ENCODE data around the gene FGF14. TPM values are rescaled to one million over a fixed set of nuclear protein-coding genes. Genes with fewer than 3 reads are reported as not detected.
A peak's percentile ranks its signal among the peaks of the same experiment; 100 is the strongest.

The FGF14 gene
- polyA plus RNA-seq, 6 donors from 2014 or later = not detected

GRCh38 chr13:101931186-101931585, 470.7 kb downstream of the FGF14 start:
- Mint-ChIP-seq H3K27ac (no peak overlapping the region), H3K4me1 (no peaks in the 10 kb centered on the region), H3K27me3 (peaks cover 0 to 8% (median 0%) of the 10 kb centered on the region in 3 donors), H3K4me3 (no peak overlapping the region), H3K36me3 (no peaks in the 10 kb centered on the region), H3K9me3 (no peaks in the 10 kb centered on the region)
- ATAC-seq (ENCODE audit: low read depth in 2 of 2) (no peak), DNase-seq (no peak)

GRCh38 chr13:101930331-101930730, 471.5 kb downstream of the FGF14 start:
- no peaks in the 10 kb centered on the region for H3K9me3 Mint-ChIP-seq
- H3K36me3 Mint-ChIP-seq = no peaks in the 10 kb centered on the region
- H3K27me3 Mint-ChIP-seq = peaks cover 0 to 15% (median 0%) of the 10 kb centered on the region in 3 donors
- no peak for ATAC-seq (ENCODE audit: low read depth in 2 of 2)
- no peak for DNase-seq
- no peak overlapping the region for H3K4me3 Mint-ChIP-seq
- no peak overlapping the region for H3K27ac Mint-ChIP-seq
- H3K4me1 Mint-ChIP-seq = no peaks in the 10 kb centered on the region

- Mint-ChIP-seq H3K36me3 (no peaks in the 10 kb centered on the region), H3K27ac (no peak overlapping the region), H3K9me3 (peaks cover 0 to 1% (median 0%) of the 10 kb centered on the region in 7 donors), H3K4me3 (no peak overlapping the region), H3K27me3 (peaks cover 8 to 29% (median 17%) of the 10 kb centered on the region in 3 donors), H3K4me1 (no peaks in the 10 kb centered on the region)
- ATAC-seq (ENCODE audit: low read depth in 2 of 2) (no peak), DNase-seq (no peak)
These were observed 476.1 kb downstream of the FGF14 start for GRCh38 chr13:101925731-101926130.

GRCh38 chr13:101919541-101920181, 482.2 kb downstream of the FGF14 start:
- Mint-ChIP-seq H3K4me3 (no peak overlapping the region), H3K4me1 (peaks cover 0 to 5% (median 0%) of the 10 kb centered on the region in 3 donors), H3K9me3 (peaks cover 0 to 1% (median 0%) of the 10 kb centered on the region in 7 donors), H3K36me3 (no peaks in the 10 kb centered on the region), H3K27me3 (peaks cover 48 to 56% (median 50%) of the 10 kb centered on the region in 3 donors), H3K27ac (no peak overlapping the region)
- ATAC-seq (ENCODE audit: low read depth in 2 of 2) = no peak
- no peak for DNase-seq

GRCh38 chr13:101917833-101918661, 483.8 kb downstream of the FGF14 start:
- Mint-ChIP-seq H3K27ac (no peak overlapping the region), H3K4me3 (peak overlapping the region in 1 of 8 donors; percentile 44), H3K9me3 (peaks cover 0 to 1% (median 0%) of the 10 kb centered on the region in 7 donors), H3K4me1 (peaks cover 0 to 5% (median 0%) of the 10 kb centered on the region in 3 donors), H3K36me3 (no peaks in the 10 kb centered on the region), H3K27me3 (peaks cover 50 to 56% (median 53%) of the 10 kb centered on the region in 3 donors)
- ATAC-seq (ENCODE audit: low read depth in 2 of 2) (no peak), DNase-seq (no peak)

- Mint-ChIP-seq H3K4me1 (peaks cover 0 to 5% (median 0%) of the 10 kb centered on the region in 3 donors), H3K27me3 (peaks cover 49 to 54% (median 53%) of the 10 kb centered on the region in 3 donors)
- ATAC-seq (ENCODE audit: low read depth in 2 of 2) = no peak
These were observed 484.4 kb downstream of the FGF14 start for GRCh38 chr13:101917475-101917810.

GRCh38 chr13:101916775-101917474, 484.9 kb downstream of the FGF14 start:
- H3K9me3 Mint-ChIP-seq = peaks cover 0 to 1% (median 0%) of the 10 kb centered on the region in 7 donors
- H3K27me3 Mint-ChIP-seq = peaks cover 44 to 53% (median 48%) of the 10 kb centered on the region in 3 donors
- H3K27ac Mint-ChIP-seq = no peak overlapping the region
- DNase-seq (no peak), ATAC-seq (ENCODE audit: low read depth in 2 of 2) (no peak)
- peaks cover 0 to 5% (median 0%) of the 10 kb centered on the region in 3 donors for H3K4me1 Mint-ChIP-seq
- H3K4me3 Mint-ChIP-seq = no peak overlapping the region
- H3K36me3 Mint-ChIP-seq = no peaks in the 10 kb centered on the region

More at GRCh38 chr13:101917475-101917810, 484.4 kb downstream of the FGF14 start:
- Mint-ChIP-seq H3K27ac (no peak overlapping the region), H3K36me3 (no peaks in the 10 kb centered on the region), H3K4me3 (peak overlapping the region in 1 of 8 donors; percentile 44), H3K9me3 (peaks cover 0 to 1% (median 0%) of the 10 kb centered on the region in 7 donors)
- no peak for DNase-seq

GRCh38 chr13:101916108-101916774, 485.6 kb downstream of the FGF14 start:
- H3K9me3 Mint-ChIP-seq = peaks cover 0 to 1% (median 0%) of the 10 kb centered on the region in 7 donors
- peaks cover 0 to 5% (median 0%) of the 10 kb centered on the region in 3 donors for H3K4me1 Mint-ChIP-seq
- peaks cover 37 to 46% (median 42%) of the 10 kb centered on the region in 3 donors for H3K27me3 Mint-ChIP-seq
- H3K36me3 Mint-ChIP-seq = no peaks in the 10 kb centered on the region
- H3K4me3 Mint-ChIP-seq = no peak overlapping the region
- H3K27ac Mint-ChIP-seq = no peak overlapping the region
- ATAC-seq (ENCODE audit: low read depth in 2 of 2) (no peak), DNase-seq (no peak)

- H3K27ac Mint-ChIP-seq = peak overlapping the region in 1 of 6 donors; percentile 44
- H3K4me3 Mint-ChIP-seq = peak overlapping the region in 1 of 8 donors; percentile 40
- DNase-seq = no peak
- no peaks in the 10 kb centered on the region for H3K9me3 Mint-ChIP-seq
- peaks cover 0 to 5% (median 0%) of the 10 kb centered on the region in 3 donors for H3K4me1 Mint-ChIP-seq
- no peaks in the 10 kb centered on the region for H3K36me3 Mint-ChIP-seq
- peaks cover 35 to 45% (median 39%) of the 10 kb centered on the region in 3 donors for H3K27me3 Mint-ChIP-seq
- no peak for ATAC-seq (ENCODE audit: low read depth in 2 of 2)
These were observed 486.1 kb downstream of the FGF14 start for GRCh38 chr13:101915755-101916107.

GRCh38 chr13:101915331-101915730, 486.5 kb downstream of the FGF14 start:
- H3K4me3 Mint-ChIP-seq = no peak overlapping the region
- H3K36me3 Mint-ChIP-seq = no peaks in the 10 kb centered on the region
- H3K4me1 Mint-ChIP-seq = peaks cover 0 to 5% (median 0%) of the 10 kb centered on the region in 3 donors
- no peak overlapping the region for H3K27ac Mint-ChIP-seq
- no peak for ATAC-seq (ENCODE audit: low read depth in 2 of 2)
- no peak for DNase-seq
- H3K9me3 Mint-ChIP-seq = no peaks in the 10 kb centered on the region
- peaks cover 35 to 42% (median 39%) of the 10 kb centered on the region in 3 donors for H3K27me3 Mint-ChIP-seq

GRCh38 chr13:101911752-101912151, 490.1 kb downstream of the FGF14 start:
- H3K27me3 Mint-ChIP-seq = peaks cover 11 to 14% (median 12%) of the 10 kb centered on the region in 3 donors
- H3K4me3 Mint-ChIP-seq = no peak overlapping the region
- no peaks in the 10 kb centered on the region for H3K36me3 Mint-ChIP-seq
- DNase-seq (no peak), ATAC-seq (ENCODE audit: low read depth in 2 of 2) (no peak)
- H3K27ac Mint-ChIP-seq = no peak overlapping the region
- peaks cover 0 to 5% (median 0%) of the 10 kb centered on the region in 3 donors for H3K4me1 Mint-ChIP-seq
- H3K9me3 Mint-ChIP-seq = peaks cover 0 to 13% (median 0%) of the 10 kb centered on the region in 7 donors

GRCh38 chr13:101903890-101904289, 498.0 kb downstream of the FGF14 start:
- Mint-ChIP-seq H3K9me3 (peaks cover 0 to 13% (median 0%) of the 10 kb centered on the region in 7 donors), H3K27ac (no peak overlapping the region), H3K36me3 (no peaks in the 10 kb centered on the region), H3K4me1 (no peaks in the 10 kb centered on the region), H3K4me3 (no peak overlapping the region), H3K27me3 (peaks cover 0 to 4% (median 0%) of the 10 kb centered on the region in 3 donors)
- ATAC-seq (ENCODE audit: low read depth in 2 of 2) = no peak
- no peak for DNase-seq

- Mint-ChIP-seq H3K27ac (no peak overlapping the region), H3K4me1 (no peaks in the 10 kb centered on the region)
These were observed 503.2 kb downstream of the FGF14 start for GRCh38 chr13:101898676-101899075.

More at GRCh38 chr13:101898676-101899075, 503.2 kb downstream of the FGF14 start:
- no peak for ATAC-seq (ENCODE audit: low read depth in 2 of 2)
- Mint-ChIP-seq H3K4me3 (no peak overlapping the region), H3K27me3 (no peaks in the 10 kb centered on the region), H3K36me3 (no peaks in the 10 kb centered on the region), H3K9me3 (peaks cover 0 to 4% (median 0%) of the 10 kb centered on the region in 7 donors)
- DNase-seq = no peak

All from naive B cell (primary cell).